ENCODE results near the gene ATP8A2. TPM values are rescaled to one million over a fixed set of nuclear protein-coding genes. Genes with fewer than 3 reads are reported as not detected.

ATP8A2 gene
- total RNA-seq, 2 donors from 2014 or later, result 0.10 to 0.64 TPM

DNA sequence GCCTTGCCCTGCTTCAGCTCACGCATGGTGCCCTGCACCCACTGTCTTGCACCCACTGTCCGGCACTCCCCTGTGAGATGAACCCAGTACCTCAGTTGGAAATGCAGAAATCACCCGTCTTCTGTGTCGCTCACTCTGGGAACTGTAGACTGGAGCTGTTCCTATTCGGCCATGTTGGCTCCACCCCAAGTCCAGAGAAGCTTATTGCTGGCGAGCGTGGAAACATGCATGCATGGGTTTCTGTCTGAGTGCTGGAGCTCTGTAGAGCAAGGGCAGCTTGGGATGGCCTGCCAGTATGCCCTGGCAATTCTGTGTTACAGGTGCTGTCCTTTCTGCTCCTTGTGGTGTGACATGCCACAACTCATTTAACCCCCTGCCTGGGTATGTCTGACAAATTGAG is 527.2 kb downstream of the ATP8A2 start:
- no peaks in the 10 kb centered on the region for H3K4me1 ChIP-seq
- DNase-seq, result no peak
- TF ChIP-seq, protein P1, sequence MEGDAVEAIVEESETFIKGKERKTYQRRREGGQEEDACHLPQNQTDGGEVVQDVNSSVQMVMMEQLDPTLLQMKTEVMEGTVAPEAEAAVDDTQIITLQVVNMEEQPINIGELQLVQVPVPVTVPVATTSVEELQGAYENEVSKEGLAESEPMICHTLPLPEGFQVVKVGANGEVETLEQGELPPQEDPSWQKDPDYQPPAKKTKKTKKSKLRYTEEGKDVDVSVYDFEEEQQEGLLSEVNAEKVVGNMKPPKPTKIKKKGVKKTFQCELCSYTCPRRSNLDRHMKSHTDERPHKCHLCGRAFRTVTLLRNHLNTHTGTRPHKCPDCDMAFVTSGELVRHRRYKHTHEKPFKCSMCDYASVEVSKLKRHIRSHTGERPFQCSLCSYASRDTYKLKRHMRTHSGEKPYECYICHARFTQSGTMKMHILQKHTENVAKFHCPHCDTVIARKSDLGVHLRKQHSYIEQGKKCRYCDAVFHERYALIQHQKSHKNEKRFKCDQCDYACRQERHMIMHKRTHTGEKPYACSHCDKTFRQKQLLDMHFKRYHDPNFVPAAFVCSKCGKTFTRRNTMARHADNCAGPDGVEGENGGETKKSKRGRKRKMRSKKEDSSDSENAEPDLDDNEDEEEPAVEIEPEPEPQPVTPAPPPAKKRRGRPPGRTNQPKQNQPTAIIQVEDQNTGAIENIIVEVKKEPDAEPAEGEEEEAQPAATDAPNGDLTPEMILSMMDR (IDR thresholded peaks at IDR 0.05), result no peak
- no peaks in the 10 kb centered on the region for H3K36me3 ChIP-seq
- no peaks in the 10 kb centered on the region for H3K9me3 ChIP-seq
- H3K4me3 ChIP-seq, result no peak overlapping the region
- no peak overlapping the region for H3K27ac ChIP-seq
- no peaks in the 10 kb centered on the region for H3K27me3 ChIP-seq
- no peak overlapping the region for H3K9ac ChIP-seq (ENCODE audit: low read depth in 2 of 2, low read length in 2 of 2)
- intact Hi-C loops (cut with DNase I), result no loop called here

DNA sequence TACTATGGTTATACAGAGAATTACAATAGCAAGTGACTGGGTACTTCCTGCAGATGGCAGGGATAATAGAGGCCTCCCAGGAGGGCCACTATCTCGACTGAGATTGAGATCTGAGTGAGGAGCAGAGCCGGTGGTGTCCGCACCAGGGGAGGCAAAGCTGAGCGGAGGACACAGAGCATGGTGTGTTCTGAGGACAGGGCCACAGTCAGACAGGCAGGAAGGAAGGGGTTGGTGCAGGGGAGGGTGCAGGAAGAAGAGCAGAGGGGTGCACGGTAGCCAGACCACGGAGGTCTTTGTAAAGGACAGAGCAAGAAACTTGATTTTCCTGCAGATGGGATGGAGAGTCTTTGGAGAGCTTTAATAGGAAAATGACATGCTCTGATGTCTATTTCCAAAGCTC is 527.7 kb downstream of the ATP8A2 start:
- Histone ChIP-seq H3K27me3 (no peaks in the 10 kb centered on the region), H3K4me1 (no peaks in the 10 kb centered on the region), H3K27ac (no peak overlapping the region), H3K36me3 (no peaks in the 10 kb centered on the region), H3K4me3 (no peak overlapping the region), H3K9me3 (no peaks in the 10 kb centered on the region), H3K9ac (ENCODE audit: low read depth in 2 of 2, low read length in 2 of 2) (no peak overlapping the region)
- intact Hi-C loops (cut with DNase I), result no loop called here
- DNase-seq, result no peak
- TF ChIP-seq, protein P1 (IDR thresholded peaks at IDR 0.05), result no peak

DNA sequence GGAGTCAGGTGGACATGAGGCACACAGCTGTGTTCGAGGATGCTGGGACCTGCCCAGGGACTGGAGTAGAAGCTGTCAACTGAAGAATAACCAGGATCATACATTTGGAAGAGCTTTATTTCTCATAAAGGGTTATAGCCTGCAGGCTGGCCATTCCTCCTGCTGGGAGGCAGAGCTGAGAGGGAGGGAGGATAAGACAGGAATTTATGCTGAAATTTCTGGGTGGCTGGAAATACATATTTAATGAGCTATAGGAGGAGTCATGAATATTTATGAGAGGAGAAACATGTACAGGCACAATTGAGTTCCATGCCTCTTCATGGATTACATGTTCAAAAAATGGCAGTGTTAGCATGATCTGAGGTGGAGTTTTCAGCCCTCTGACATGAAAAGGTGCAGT is 528.2 kb downstream of the ATP8A2 start:
- intact Hi-C loops (cut with DNase I), result no loop called here
- no peak overlapping the region for H3K9ac ChIP-seq (ENCODE audit: low read depth in 2 of 2, low read length in 2 of 2)
- no peaks in the 10 kb centered on the region for H3K9me3 ChIP-seq
- TF ChIP-seq, protein P1 (IDR thresholded peaks at IDR 0.05), result no peak
- H3K36me3 ChIP-seq, result no peaks in the 10 kb centered on the region
- H3K4me3 ChIP-seq, result no peak overlapping the region
- H3K27me3 ChIP-seq, result no peaks in the 10 kb centered on the region
- no peak overlapping the region for H3K27ac ChIP-seq
- no peak for DNase-seq
- H3K4me1 ChIP-seq, result no peaks in the 10 kb centered on the region

DNA sequence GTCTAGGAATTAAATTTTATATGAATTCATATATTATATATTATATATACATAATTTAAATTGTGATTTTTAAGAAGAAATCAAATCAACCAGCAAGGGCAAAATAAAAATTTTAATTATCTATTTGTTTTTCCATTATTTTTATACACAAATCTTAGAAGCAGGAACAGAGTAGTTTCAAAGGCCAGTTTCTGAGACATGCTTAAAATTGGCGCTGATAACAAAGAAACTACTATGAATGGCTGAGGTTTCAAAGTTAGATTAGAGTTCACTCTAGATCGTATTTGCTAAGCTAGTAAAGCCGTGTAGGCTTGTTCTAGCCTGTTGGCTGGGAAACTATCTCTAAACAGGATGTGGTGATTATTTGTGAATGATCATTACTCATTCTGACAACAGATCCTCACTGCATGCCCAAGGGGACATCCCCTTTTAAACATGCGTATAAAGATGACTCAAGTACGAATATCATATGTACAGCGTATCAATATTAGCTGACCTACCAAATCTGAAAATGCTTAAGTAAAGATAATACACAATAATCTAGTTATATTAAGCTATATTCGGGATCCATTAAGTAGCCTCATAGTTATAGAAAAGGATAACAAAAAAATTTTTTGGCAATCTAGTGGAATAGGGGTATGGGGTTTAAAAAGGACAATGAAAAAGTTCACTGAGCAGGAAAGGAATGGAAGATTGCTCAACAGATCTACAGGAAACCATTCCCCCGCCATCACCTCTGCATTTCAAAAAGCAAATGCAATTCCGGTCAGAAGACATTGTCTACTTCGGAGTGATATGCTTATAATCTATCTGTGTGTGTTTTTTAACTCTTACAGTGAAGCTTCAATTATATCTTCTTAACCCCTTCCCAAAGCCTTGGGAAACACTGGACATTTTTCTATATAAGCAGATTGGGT is 529.9 kb downstream of the ATP8A2 start:
- no peaks in the 10 kb centered on the region for H3K9me3 ChIP-seq
- no peak for DNase-seq

DNA sequence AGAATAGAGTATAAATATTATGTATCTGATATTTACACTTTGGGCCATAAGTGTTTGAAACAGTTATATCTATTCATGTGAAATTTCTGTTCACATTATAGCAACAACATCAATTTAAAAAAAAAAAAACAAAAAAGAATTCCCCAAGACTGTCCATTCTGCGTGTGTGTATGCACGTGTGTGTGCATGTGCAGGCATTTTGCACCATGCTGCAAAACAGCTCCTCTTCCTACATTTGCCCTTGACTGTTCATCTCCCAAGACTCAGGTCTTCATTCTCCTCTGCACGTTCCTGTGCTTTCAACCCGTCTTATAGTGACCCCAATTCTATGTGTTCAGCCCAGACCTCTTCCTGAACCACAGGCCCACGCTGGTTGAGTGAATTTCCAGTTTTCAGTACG is 530.7 kb downstream of the ATP8A2 start:
- no peaks in the 10 kb centered on the region for H3K9me3 ChIP-seq
- no peaks in the 10 kb centered on the region for H3K4me1 ChIP-seq
- H3K36me3 ChIP-seq, result no peaks in the 10 kb centered on the region
- TF ChIP-seq, protein P1 (IDR thresholded peaks at IDR 0.05), result no peak
- H3K27me3 ChIP-seq, result no peaks in the 10 kb centered on the region
- intact Hi-C loops (cut with DNase I), result no loop called here
- H3K9ac ChIP-seq (ENCODE audit: low read depth in 2 of 2, low read length in 2 of 2), result no peak overlapping the region
- DNase-seq, result no peak
- no peak overlapping the region for H3K4me3 ChIP-seq
- H3K27ac ChIP-seq, result no peak overlapping the region

More for the DNA sequence above, 529.9 kb downstream of the ATP8A2 start:
- Histone ChIP-seq H3K27ac (no peak overlapping the region), H3K36me3 (no peaks in the 10 kb centered on the region), H3K9ac (ENCODE audit: low read depth in 2 of 2, low read length in 2 of 2) (no peak overlapping the region), H3K4me3 (no peak overlapping the region), H3K27me3 (no peaks in the 10 kb centered on the region), H3K4me1 (no peaks in the 10 kb centered on the region)
- intact Hi-C loops (cut with DNase I), result no loop called here
- TF ChIP-seq, protein P1 (IDR thresholded peaks at IDR 0.05), result no peak
